IMR-90 (cell line): ENCODE measurements around the gene CEP95.

ENCODE experiments used
- CEBPB ChIP-seq: IDR thresholded peaks from 2 replicates; pipeline ENCODE4 v1.6.1; 2012; ENCODE audit warnings: low read depth, low read length, improper control_type of control experiment
- CTCF ChIP-seq: conservative IDR thresholded peaks from 2 replicates; pipeline ENCODE4 v1.5.1; 2012; ENCODE audit warnings: mild to moderate bottlenecking, low read depth, low read length, improper control_type of control experiment
- SMC3 ChIP-seq: fragments of 150-350 bp; IDR thresholded peaks from 2 replicates; pipeline ENCODE4 v1.6.1; 2016; ENCODE audit warnings: low read depth, mild to moderate bottlenecking, antibody characterized with exemption, low read length, moderate library complexity

- TF ChIP-seq SMC3 (no peak), CEBPB (no peak), CTCF (no peak)
Observed at GRCh38 chr17:64502021-64502420, 4.8 kb upstream of the CEP95 start.
